ENCODE results near the gene BIN1.
"Not testable (repeated sequence)": the region's sequence is repeated elsewhere in the genome, so short reads cannot be mapped to it uniquely, and the experiment has no call there.

The BIN1 gene

DNA sequence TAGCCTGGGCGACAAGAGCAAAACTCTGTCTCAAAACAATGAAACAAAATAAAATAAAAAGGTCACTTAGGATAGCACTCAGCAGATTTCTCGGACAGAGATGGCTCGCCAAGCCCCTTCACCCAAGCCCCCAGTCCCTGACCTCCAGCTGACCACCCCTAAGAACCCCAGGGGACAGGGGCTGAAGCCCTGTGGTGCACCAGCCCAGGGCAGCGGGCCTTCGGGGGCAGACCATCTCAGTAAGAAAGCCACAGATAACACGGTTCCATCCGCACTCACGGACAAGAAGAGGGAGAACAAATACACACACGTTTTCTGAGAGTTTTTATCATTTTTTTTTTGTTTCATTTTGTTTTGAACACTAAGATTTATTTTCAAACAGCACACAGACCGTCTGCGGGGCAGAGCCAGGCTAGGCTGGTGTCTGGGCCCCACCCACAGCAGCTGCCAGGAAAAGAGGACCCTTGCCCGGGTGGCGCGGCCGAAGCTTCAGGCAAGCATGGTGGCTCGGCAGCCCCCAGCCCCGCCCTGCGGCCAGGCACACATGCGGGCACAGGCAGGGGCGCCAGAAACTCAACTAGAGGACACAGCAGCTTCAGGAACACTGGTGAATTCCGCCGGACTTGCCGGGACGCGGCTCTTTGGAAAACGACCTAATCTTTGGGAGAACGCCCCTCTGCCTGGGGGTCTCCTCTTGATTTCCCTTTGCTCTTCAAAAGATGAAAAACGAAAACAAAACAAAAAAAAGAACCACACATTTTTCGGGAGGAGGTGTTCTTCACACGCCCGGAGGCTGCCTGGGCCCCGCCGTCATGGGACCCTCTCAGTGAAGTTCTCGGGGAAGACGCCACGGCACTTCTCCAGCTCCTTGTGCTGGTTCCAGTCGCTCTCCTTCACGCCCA lies 59.0 kb downstream of the BIN1 start:
- no peak for DNase-seq (ENCODE audit: low read depth in 2 of 2)

DNA sequence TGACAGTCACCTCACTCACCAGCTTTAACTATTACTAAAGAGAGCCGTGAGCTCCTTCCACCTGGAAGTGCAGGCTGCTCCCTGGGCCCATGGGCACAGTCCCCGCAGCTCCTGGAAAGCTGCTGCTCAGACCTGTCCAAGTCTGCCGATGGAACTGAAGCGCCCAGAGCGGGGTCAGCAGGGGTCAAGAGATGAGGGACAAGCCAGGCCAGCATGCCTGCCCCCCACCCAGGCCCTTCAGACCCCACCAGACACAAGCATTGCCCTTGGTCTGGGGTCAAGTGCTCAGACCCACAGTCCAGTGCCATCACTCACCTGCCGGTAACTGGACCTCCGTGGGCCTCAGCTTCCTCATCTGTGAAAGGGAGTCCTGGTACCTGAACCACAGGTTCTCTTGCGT lies 59.9 kb downstream of the BIN1 start:
- no peak for DNase-seq (ENCODE audit: low read depth in 2 of 2)

DNA sequence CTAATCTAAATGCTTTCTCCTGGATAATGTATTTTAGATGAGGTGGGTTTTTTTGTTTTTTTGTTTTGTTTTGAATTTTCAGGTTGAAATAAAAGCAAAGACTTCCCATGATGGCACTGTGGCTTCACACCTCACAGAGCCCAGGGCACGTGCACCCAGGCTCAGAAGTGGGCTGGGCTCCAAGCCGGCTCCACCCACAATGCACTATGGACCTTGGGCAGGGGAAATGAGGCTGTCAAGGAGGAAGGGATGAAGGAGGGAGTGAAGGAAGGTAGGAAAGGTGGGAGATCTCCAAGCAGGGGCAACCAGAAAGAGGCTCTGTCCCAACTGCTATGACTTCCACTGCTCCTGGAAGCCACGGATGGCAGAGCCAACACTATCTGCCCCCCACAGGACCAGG lies 60.4 kb downstream of the BIN1 start:
- no peak for DNase-seq (ENCODE audit: low read depth in 2 of 2)

DNA sequence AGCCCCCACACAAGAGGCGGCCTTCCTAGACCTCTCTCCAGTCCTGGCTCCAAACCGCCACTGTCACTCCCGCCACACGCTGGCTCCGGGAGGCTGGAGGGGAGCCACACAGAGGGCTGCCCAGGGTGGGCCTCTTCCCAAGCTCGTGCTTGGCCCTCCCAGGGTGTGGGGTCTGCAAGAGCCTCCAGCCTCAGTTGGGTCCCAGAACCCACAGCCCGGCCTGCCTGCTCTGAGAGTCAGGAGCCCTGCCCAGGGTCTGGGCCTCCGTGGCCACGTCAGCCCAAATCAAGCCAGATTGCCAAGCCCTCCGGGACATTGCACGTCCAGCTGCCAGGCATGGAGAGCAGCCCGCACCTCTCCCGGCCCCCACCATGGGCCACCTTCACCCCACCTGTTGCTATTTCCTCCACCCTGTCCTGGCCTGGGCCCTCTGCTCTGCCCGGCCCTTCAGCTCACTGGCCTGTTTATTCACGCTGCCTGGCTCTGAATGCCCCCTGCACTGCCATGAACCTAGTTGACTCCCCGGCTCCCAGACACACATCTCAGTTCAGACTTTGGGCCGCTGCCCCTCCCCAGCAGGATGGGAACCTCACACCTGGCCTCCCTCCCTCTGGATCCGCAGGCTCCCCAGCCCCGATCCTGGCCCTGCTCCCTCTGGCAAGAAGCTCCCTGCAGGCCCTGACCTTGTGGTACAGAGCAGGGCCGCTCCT lies 61.0 kb downstream of the BIN1 start:
- no peak for DNase-seq (ENCODE audit: low read depth in 2 of 2)

DNA sequence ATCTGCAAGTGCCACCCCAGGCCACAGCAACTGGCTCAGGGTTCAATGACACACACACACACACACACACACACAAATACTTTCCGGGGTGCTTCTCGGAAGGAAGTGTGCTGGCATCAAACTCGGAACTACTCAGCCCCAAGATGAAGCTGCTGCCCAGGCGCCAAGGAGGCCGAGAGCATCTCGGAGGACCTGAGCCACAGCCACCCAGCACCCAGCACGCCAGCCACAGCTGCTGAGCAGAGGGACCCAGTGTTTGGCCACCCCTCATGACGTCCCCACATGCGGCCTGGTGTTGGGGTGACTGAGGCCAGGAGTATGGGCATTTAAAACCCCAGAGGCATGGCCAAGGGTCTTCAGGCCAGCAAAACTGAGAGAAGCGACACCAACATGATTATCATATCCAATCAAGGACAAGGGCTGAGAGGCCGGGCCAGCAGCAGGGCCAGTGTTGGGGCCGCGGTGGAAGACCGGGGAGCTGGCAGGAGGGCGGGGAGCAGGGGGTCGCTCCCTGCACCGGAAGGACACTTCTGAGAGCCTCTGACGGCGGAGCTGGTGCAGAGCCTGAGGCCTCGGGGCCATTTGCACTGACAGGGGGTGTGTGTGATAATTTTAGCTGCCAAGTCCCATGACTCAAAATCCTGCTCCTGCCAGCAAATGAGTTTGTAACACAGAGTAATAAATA lies 61.8 kb downstream of the BIN1 start:
- no peak for DNase-seq (ENCODE audit: low read depth in 2 of 2)

DNA sequence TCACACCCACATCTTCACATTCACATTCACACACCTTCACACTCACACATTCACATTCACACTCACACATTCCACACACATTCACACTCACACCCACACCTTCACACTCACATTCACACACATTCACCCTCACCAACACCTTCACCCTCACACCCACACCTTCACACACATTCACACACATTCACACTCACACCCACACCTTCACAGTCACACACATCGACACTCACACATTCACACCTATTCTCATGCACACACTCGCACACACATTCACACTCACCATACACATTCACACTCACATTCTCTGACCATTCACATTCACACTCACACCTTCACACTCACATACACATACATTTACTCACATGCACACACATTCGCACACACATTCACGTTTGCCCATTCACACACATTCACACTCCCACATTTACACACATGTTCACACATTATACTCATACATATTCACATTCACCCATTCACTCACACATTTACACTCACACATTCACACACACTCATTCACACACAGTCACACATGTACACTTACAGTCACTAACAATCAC lies 62.7 kb downstream of the BIN1 start:
- no peak for DNase-seq (ENCODE audit: low read depth in 2 of 2)

DNA sequence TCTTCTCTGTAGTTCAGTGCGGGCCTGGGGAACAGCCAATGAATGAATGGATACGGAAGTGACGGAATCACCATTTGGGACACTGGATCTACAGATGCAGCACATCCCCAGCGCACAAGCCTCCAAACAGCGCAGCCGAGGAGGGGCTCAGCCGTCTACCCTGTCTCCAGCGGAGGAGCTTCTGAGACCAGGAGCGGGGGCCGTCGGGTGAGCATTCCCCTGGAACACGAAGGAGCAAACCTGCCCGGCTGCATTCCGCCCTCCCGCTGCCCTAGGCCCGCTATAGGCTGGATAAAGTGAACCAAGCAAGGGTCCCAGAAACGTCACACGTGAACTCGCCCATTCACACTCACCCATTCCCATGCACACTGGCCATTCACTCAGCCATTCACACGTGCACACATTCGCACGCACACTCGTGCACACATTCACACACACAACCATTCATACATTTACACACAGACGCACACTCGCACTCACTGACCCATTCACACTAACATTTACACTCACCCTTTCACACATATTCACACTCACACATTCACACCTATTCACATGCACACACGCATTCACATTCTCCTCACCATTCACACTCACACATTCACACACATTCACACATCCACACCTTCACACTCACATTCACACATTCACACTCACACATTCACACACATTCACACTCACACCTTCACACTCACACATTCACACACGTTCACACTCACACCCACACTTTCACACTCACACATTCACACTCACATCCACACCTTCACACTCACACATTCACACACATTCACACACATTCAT lies 63.4 kb downstream of the BIN1 start:
- DNase-seq (ENCODE audit: low read depth in 2 of 2), result no peak

DNA sequence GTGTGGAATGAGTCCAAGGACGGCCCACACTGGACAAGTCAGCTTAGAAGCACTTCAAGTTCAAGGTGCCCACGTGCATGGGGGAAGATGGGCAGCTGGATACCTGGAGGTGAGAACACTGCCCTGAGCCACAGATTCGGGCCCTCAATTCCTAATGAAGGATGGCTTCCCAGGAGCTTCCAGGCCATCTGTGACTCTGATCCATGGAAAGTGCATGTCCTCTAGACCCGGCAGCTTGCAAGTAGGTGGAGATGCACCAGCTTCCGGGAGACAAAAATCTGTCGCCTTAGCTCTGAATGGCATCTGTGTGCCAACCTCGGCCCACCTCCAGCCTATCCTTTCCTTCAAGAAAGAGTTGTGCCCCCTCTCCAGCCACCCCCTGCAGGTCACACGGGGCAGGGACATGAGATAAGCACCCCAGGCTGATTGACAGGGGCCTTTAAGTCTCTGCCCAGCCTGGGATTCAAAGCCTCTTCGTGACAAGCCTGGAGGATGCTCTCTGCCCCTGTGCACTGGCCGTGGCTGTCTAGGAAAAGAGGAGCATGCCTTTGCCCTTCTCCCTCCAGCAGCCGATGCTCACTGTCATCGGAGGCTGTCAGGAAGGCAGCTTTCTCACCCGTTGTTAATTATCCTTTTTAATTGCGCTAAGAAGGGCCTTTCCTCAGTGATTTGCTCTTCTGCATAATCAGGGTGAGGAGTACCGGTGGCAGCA lies 65.5 kb downstream of the BIN1 start:
- no peak for DNase-seq (ENCODE audit: low read depth in 2 of 2)

DNA sequence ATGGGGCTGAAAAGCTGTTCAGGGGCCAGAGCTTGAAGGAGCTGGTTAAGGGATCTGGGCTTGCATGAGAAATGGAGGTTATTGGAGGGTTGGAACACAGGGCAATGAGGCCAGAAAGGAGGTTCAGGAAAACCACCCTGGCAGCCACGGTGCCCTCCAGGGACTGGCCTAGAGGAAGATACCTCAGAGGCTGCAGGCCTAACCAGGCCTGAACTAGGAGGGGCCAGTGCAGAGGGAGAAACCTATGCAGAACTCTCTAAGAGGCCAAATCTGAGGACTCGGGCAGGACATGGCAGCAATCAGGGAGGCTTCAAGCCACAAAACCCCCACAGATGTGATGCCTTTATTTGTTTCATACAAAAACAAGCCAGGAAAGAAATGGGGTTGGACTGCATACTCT lies 66.8 kb downstream of the BIN1 start:
- DNase-seq (ENCODE audit: low read depth in 2 of 2), result no peak

DNA sequence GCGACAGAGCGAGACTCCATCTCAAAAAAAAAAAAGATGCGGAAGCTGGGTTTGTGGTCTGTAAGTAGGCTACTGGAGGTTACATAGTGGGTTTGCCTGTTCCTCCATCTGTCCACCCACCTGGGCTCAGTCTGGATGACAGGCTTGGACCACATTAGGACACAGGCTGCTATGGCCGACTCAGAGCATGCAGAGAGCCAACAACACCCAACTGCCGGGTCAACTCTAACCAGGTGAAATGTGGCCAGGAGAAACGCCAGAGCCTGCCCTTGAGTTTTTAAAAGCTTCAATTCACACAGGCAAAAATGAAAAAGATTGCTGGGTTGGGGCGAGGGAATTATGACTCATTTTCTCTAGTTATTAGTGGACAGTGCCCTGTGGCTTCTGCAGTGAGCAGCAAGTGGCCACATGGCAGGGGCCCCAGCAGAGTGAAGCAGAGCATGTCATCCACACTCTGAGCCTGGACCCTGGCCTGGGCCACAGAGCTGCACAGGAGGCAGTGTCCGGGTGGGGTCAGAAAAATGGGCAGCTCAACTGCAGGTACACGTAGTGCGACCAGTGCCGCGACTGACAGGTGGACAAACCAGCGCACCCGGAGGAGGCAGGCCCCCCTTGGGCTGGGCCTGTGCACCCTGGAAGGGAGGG lies 67.4 kb downstream of the BIN1 start:
- no peak for DNase-seq (ENCODE audit: low read depth in 2 of 2)

DNA sequence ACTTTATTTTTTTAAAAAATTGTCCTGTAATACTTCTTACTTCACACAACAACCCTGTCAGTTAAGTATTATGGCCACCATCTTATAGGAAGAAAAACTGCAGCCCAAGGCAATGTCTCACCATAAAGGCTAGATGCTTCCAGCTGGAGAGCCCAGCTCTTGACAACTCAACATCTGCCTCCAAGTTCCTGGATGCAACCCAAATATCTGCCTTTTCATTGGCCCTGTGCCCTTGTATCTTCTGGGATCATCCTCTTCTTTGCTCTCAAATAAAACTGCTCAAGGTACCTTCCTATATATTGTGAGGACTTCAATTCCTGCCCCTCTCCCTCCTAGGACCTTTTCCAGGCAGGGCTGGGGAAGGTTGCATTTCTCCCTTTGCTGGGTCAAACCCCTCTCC lies 69.5 kb downstream of the BIN1 start:
- no peak for DNase-seq (ENCODE audit: low read depth in 2 of 2)

DNA sequence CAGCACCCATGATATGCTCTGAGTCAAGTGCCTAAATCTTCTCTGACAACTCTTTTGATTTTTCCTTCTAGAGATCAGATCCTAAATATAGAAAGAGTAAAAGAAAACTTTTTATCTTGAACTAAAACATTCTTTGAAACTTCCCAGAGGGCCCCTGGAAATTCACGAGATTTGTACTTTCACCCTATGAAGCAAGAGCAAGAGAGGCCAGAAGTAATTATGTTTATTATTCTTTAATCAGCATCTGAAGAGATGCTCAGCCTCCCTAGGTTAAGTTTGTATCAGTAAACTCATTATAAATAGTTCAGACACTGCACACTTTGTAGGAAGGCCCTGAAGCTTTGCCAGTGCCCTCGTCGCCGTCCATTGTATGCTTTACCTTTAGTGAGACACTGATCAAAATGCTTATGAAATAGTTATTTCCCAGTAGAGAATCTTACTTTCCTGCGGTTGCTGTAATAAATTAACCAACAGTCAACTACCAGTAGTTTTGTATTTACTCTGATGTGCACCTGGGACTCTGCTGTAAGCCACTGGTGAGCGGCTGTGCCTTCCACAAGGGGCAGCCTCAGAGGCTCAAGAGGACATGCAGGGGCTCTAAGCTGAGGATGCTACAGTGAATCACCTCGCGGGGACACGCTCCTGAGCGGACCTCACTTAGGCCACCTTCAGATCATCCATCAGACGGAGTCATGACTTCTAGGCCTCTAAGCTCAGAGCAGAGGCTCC lies 71.9 kb downstream of the BIN1 start:
- no peak for DNase-seq (ENCODE audit: low read depth in 2 of 2)

DNA sequence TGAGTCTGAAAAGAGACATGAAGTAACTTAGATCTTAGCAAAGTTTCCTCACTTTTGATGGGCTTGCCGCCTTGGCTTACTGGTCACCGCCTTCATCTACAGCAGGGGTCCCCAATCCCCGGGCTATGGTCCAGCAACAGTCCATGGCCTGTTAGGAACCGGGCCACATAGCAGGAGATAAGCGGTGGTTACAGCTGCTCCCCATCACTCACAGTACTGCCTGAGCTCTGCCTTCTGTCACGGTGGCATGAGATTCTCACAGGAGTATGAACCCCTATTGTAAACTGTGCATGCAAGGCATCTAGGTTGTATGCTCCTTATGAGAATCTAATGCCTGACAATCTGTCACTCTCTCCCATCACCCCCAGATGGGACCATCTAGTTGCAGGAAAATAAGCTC lies 72.9 kb downstream of the BIN1 start:
- DNase-seq (ENCODE audit: low read depth in 2 of 2), result no peak

DNA sequence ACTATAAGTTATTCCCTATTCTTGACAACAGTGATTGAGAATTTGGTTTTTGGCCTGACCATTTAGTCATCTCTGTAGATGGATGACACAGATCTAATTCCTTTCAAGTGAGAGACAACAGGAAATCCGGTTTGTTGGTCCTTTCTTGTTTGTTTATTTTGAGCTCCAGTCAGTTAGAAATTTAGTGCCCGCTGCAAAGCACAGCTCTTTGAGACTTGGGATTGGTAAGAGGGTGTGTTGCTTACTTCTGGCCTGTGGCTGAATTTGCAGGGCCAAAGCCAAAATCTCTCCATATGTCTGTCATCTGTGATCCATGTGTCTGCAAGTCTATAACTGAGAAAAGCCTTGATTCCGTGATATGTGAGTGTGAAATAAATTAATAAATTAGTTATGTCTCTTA lies 74.3 kb downstream of the BIN1 start:
- no peak for DNase-seq (ENCODE audit: low read depth in 2 of 2)

DNA sequence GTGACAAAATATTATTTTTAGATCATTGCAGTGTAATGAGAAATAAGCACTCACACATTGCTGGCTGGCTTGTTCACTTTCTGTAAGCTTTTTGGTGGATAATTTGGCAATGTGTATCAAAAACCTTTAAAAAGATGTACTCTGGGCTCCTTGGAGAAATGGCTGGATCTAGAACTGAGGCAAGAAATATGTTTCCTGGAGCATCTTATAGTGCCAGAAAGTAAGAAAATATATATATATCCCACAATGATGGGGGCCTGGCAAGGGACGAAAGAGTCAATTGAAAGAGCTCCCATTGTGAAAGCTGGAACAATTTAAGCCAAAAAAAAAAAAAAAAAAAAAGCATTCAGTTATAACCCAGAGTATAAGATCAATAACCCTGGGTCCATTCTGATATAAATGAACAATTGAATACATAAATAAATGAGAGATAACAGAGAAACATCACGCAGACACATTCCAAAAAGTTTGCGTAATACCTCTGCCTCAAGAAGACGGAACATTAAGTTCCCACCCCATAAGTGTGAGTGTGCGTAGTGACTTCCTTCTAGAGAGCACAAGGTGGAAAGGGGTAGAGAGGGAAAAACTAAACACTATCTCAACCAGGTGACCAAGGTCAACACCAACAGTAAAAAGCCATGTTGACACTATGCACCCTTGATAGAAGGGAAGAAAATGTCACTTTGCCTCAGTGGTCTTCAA lies 77.5 kb downstream of the BIN1 start:
- no peak for DNase-seq (ENCODE audit: low read depth in 2 of 2)

DNA sequence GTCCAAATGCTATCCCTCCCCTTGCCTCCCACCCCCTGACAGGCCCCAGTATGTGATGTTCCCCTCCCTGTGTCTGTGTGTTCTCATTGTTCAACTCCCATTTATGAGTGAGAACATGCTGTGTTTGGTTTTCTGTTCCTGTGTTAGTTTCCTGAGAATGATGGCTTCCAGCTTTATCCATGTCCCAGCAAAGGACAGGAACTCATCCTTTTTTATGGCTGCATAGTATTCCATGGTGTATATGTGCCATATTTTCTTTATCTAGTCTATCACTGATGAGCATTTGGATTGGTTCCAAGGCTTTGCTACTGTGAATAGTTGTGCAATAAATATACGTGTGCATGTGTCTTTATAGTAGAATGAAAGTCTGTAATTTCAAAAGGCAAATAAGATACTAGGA lies 78.2 kb downstream of the BIN1 start:
- DNase-seq (ENCODE audit: low read depth in 2 of 2), result not testable (repeated sequence)

DNA sequence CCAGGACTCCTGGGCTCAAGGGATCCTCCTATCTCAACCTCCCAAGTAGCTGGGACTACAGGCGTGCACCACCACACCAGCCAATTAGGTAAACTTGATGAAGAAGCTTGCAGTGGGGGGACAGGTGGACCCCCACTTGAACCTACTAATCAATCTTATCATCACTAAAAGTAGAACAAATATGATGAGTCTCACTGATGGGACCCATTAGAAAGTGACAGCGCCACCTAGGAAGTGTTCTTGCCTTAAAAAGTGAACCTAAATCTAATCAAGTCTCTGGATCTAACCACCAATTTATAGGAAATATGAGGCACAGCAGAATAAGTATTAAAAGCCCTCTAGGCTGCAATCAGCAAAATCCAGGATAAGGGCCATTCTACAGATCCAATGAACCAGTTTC lies 79.2 kb downstream of the BIN1 start:
- DNase-seq (ENCODE audit: low read depth in 2 of 2), result no peak

DNA sequence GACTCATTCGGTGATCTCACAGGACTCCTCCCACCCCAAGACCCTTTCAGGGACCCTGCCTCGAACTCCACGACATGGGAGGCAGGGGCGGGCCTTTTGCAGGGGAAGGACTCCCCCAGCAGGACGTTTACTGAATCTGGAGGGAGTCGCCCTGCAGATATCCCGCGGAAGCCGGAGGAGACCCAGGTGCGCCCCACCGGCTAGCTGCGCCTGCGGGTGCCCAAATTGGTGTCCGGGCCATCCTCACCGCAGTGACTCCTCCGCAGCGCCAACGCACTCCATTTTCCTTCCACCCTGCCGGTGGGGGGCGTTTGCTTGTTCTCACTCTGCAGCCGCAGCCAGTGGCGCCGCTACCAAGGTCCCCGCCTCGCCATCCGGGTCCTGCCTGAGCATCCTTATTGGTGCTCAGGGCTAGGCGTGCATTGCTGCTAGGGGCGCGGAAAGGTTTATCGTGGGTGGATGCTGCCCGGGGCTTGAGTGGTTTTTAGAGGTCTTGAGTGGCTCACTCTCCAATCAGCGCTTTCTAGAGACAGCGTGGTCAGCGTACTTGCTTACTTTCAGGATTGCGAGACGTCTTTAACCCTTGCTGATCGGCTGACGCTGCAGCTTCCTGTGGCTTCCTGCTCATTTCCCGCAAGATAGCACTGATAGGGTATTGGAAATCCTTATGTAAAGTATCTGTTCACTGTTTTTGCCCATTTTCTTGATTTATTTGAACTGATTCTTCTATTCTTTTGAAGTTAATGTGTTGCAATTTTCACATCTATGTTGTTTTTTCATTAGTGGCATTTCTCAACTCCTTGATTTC lies 81.4 kb downstream of the BIN1 start:
- peak; percentile 36 to 42 for DNase-seq (ENCODE audit: low read depth in 2 of 2)

Measured in stimulated activated CD8-positive, alpha-beta memory T cell treated with anti-CD3 and anti-CD28 coated beads, Interleukin-15, amount 100 ng/mL, for 4 hours (primary cell).